PC-9 (cell line): ENCODE data around the gene ENTHD1. TPM values are rescaled to one million over a fixed set of nuclear protein-coding genes. Genes with fewer than 3 reads are reported as not detected.
"Not testable (repeated sequence)": the region's sequence is repeated elsewhere in the genome, so short reads cannot be mapped to it uniquely, and the experiment has no call there.

ENCODE experiments used
- BruUV-seq: library from RNA; stranded (reverse); fragments of 400-500 nt; replicated peaks from 2 replicates; lab custom pipeline; 2021; lab: Mats Ljungman, UMichigan
- CTCF ChIA-PET: fragments of 300-600 bp; sonication (Branson Sonifier 250); formaldehyde crosslinking; loops from one replicate; lab custom pipeline; 2022; ENCODE audit warnings: antibody characterized with exemption; lab: Charles Lee
- POLR2A ChIA-PET: fragments of 300-600 bp; sonication (Branson Sonifier 250); formaldehyde crosslinking; loops from one replicate; lab custom pipeline; 2022; ENCODE audit warnings: antibody characterized with exemption; ENCODE audit not compliant: unreplicated experiment; lab: Charles Lee
- DNase-seq, 2 experiments: peaks; one replicate each; pipeline versions ENCODE4 v3.0.0 to v3.0.0-alpha.2; 2015 to 2022; ENCODE audit warnings: mixed read lengths in 1 of 2
- H2AFZ ChIP-seq: fragments of 200-600 bp; sonication (generic); 2 replicates; pipeline ENCODE4 v1.8.1; 2017; ENCODE audit warnings: antibody characterized with exemption
- H3F3A ChIP-seq: fragments of 200-600 bp; sonication (generic); 2 replicates; pipeline ENCODE4 v1.8.1; 2017; ENCODE audit warnings: antibody characterized with exemption, mild to moderate bottlenecking, low read depth; ENCODE audit not compliant: insufficient read depth
- H3K27ac ChIP-seq: fragments of 200-600 bp; sonication (generic); 2 replicates; pipeline ENCODE4 v1.6.1; 2016; ENCODE audit warnings: mixed run types
- H3K27me3 ChIP-seq: fragments of 200-600 bp; sonication (generic); 2 replicates; pipeline ENCODE4 v1.6.1; 2016; ENCODE audit warnings: low read depth, mixed run types; ENCODE audit not compliant: insufficient read depth
- H3K36me3 ChIP-seq: fragments of 200-600 bp; sonication (generic); 2 replicates; pipeline ENCODE4 v1.6.1; 2016; ENCODE audit warnings: low read depth, mixed run types
- H3K4me1 ChIP-seq: fragments of 200-600 bp; sonication (generic); replicated peaks from 2 replicates; pipeline ENCODE4 v1.6.1; 2016; ENCODE audit warnings: mixed run types; ENCODE audit not compliant: insufficient read depth
- H3K4me2 ChIP-seq: fragments of 200-600 bp; sonication (generic); 2 replicates; pipeline ENCODE4 v1.6.1; 2017; ENCODE audit warnings: mixed run types
- H3K4me3 ChIP-seq: fragments of 200-600 bp; sonication (generic); 2 replicates; pipeline ENCODE4 v1.6.1; 2016; ENCODE audit warnings: mixed run types
- H3K79me2 ChIP-seq: fragments of 200-600 bp; sonication (generic); 2 replicates; pipeline ENCODE4 v1.6.1; 2017; ENCODE audit warnings: low read depth, mixed run types
- H3K9me2 ChIP-seq: fragments of 200-600 bp; sonication (generic); 2 replicates; pipeline ENCODE4 v1.8.1; 2017; ENCODE audit warnings: mild to moderate bottlenecking; ENCODE audit not compliant: insufficient read depth
- H3K9me3 ChIP-seq: fragments of 200-600 bp; sonication (generic); 2 replicates; pipeline ENCODE4 v1.8.1; 2016; ENCODE audit warnings: low read depth; ENCODE audit not compliant: insufficient read depth
- H4K20me1 ChIP-seq: fragments of 200-600 bp; sonication (generic); 2 replicates; pipeline ENCODE4 v1.8.1; 2017; ENCODE audit not compliant: insufficient read depth
- CTCF ChIP-seq: fragments of 200-600 bp; sonication (generic); conservative IDR thresholded peaks from 2 replicates; pipeline ENCODE4 v1.6.1; 2017; ENCODE audit warnings: mixed run types, antibody characterized with exemption, mild to moderate bottlenecking, moderate library complexity
- EZH2 ChIP-seq: fragments of 200-600 bp; sonication (generic); IDR thresholded peaks from 2 replicates; pipeline ENCODE4 v1.8.0; 2017; ENCODE audit warnings: antibody characterized with exemption, low read depth
- intact Hi-C: fragments of 100-400 bp; cut with micrococcal nuclease; formaldehyde crosslinking; loops from one replicate; pipeline ENCODE4 v1.10.0; 2022; ENCODE audit not compliant: unreplicated experiment
- total RNA-seq: library from RNA; stranded (reverse); gene quantifications from 2 replicates; pipeline ENCODE4 v1.2.3, GENCODE V29; 2021

ENTHD1 gene
- total RNA-seq, 1 experiment from 2014 or later: not detected

DNA sequence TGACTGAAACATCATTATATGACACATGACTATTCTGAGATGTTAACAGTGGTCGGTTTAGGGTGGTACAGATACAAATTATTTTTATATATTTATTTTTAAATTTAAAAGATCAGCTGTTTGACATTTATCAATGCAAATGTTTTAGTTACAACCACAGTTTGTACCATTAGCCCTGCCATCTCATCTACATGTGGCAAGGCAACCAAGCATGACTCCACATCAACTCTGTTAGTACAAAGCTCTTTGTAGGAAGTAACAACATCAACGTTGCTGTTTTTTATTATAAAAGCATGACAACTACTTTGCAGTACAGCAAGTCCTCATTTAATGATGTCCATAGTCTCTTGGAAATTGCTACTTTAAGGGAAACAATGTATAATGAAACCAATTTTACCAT, 40.8 kb downstream of the ENTHD1 start:
- POLR2A ChIA-PET: no interaction called here
- Histone ChIP-seq H3K9me3 (no peaks in the 10 kb centered on the region), H3K4me3 (no peak overlapping the region), H3F3A (no peaks in the 10 kb centered on the region), H3K4me1 (no peaks in the 10 kb centered on the region), H3K27me3 (peaks cover 31% of the 10 kb centered on the region), H3K4me2 (no peak overlapping the region), H3K36me3 (no peaks in the 10 kb centered on the region), H3K27ac (no peak overlapping the region), H2AFZ (no peak overlapping the region), H3K79me2 (no peaks in the 10 kb centered on the region), H3K9me2 (no peaks in the 10 kb centered on the region; the same call in 1 of the 2 replicates), H4K20me1 (no peaks in the 10 kb centered on the region)
- no peak for DNase-seq
- BruUV-seq: no TSS peak
- CTCF ChIA-PET: no interaction called here
- TF ChIP-seq EZH2: no peak
- no peak for TF ChIP-seq CTCF
- intact Hi-C loops: no loop called here

DNA sequence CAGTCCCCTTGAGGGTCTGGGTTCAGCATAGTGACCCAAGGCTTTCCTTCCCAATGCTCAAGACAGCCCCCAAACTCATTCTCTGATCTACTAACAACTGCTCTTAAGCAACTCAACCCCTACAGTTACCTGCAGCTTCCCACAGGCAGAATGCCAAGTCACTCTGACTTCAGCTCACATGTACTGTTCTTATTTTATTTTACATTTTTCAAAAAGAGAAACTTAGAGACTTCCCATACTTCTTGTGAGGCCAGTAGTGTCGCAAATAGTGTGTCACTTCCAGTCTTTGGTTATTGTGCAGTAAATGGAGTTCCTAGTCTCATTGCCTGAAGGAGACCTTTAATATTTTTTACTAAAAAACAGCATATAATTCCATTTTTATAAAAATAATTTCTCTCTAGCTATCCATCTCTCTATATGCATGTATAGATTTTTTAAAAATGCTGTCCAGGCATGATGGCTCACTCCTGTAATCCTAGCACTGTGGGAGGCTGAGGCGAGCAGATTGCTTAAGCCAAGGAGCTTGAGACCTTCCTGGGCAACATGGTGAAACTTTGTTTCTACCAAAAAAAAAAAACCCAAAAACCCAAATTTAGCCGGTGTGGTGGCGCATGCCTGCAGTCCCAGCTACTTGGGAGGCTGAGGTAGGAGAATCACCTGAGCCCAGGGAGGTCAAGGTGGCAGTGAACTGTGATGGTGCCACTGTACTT, 41.8 kb downstream of the ENTHD1 start:
- no peaks in the 10 kb centered on the region for H3K4me1 ChIP-seq
- H3K4me3 ChIP-seq: no peak overlapping the region
- ChIA-PET POLR2A (interaction anchor here (0.6 kb wide), 2 partner anchors 73 to 306 kb away, joined by 3 to 7 read pairs; no protein-coding TSS in a partner anchor), CTCF (no interaction called here)
- TF ChIP-seq CTCF: no peak
- no peak for TF ChIP-seq EZH2
- H3K27me3 ChIP-seq: peaks cover 31% of the 10 kb centered on the region
- no peak overlapping the region for H3K4me2 ChIP-seq
- no peaks in the 10 kb centered on the region for H3K9me3 ChIP-seq
- no peaks in the 10 kb centered on the region; the same call in 1 of the 2 replicates for H3K9me2 ChIP-seq
- H3K36me3 ChIP-seq: no peaks in the 10 kb centered on the region
- H3F3A ChIP-seq: no peaks in the 10 kb centered on the region
- no TSS peak for BruUV-seq
- no peak overlapping the region for H3K27ac ChIP-seq
- H3K79me2 ChIP-seq: no peaks in the 10 kb centered on the region
- H2AFZ ChIP-seq: no peak overlapping the region
- intact Hi-C loops: no loop called here
- no peaks in the 10 kb centered on the region for H4K20me1 ChIP-seq
- DNase-seq: no peak

GRCh38 chr22:39847477-39847876, 46.1 kb downstream of the ENTHD1 start:
- Histone ChIP-seq H2AFZ (no peak overlapping the region), H3K36me3 (no peaks in the 10 kb centered on the region), H3K9me3 (no peaks in the 10 kb centered on the region), H4K20me1 (no peaks in the 10 kb centered on the region), H3K27ac (no peak overlapping the region), H3K4me2 (no peak overlapping the region), H3K4me3 (no peak overlapping the region), H3F3A (no peaks in the 10 kb centered on the region), H3K4me1 (no peaks in the 10 kb centered on the region), H3K27me3 (peaks cover 22% of the 10 kb centered on the region), H3K9me2 (no peaks in the 10 kb centered on the region; the same call in 1 of the 2 replicates), H3K79me2 (no peaks in the 10 kb centered on the region)
- ChIA-PET POLR2A (interaction anchor here (0.7 kb wide), 1 partner anchor 152 kb away, joined by 3 read pairs; no protein-coding TSS in a partner anchor), CTCF (no interaction called here)
- intact Hi-C loops: no loop called here
- DNase-seq: peak in 1 of 2 experiments; percentile 33
- no TSS peak for BruUV-seq
- no peak for TF ChIP-seq CTCF
- TF ChIP-seq EZH2: no peak

- H3K27ac ChIP-seq, H3K9me2 ChIP-seq, DNase-seq, H3K4me2 ChIP-seq, H3K36me3 ChIP-seq, H2AFZ ChIP-seq, H3K79me2 ChIP-seq, POLR2A ChIA-PET, H3K4me3 ChIP-seq, H3K9me3 ChIP-seq, CTCF ChIA-PET, H3K4me1 ChIP-seq, BruUV-seq, intact Hi-C loops, H3F3A ChIP-seq, H4K20me1 ChIP-seq: not testable (repeated sequence)
- peaks cover 20% of the 10 kb centered on the region for H3K27me3 ChIP-seq
Measured at GRCh38 chr22:39846539-39846938, 47.0 kb downstream of the ENTHD1 start.
